Fibroblast of the aortic adventitia (primary cell): ENCODE data around the gene SLC34A3. TPM values are rescaled to one million over a fixed set of nuclear protein-coding genes. Genes with fewer than 3 reads are reported as not detected.

Source experiments
- DNase-seq: peaks from one replicate; pipeline ENCODE4 v3.0.0-alpha.2; 2010; ENCODE audit warnings: low read depth
- H3K4me3 ChIP-seq: 2 replicates; pipeline ENCODE4 v1.5.1; 2011; ENCODE audit warnings: low read depth, mild to moderate bottlenecking, control low read depth, low read length, moderate library complexity
- total RNA-seq: library from RNA; depleted of rRNA; stranded (reverse); fragments of >200 nt; gene quantifications from 2 replicates; pipeline ENCODE4 v1.2.3, GENCODE V29; 2012; ENCODE audit warnings: low replicate concordance
- TF ChIP-seq, protein P1 (sequence below): IDR thresholded peaks from 2 replicates; pipeline ENCODE4 v1.5.1; 2011; ENCODE audit warnings: mild to moderate bottlenecking, low read length, control low read depth, inconsistent platforms; ENCODE audit not compliant: insufficient read depth

SLC34A3 gene
- total RNA-seq, 1 donor, result not detected

DNA sequence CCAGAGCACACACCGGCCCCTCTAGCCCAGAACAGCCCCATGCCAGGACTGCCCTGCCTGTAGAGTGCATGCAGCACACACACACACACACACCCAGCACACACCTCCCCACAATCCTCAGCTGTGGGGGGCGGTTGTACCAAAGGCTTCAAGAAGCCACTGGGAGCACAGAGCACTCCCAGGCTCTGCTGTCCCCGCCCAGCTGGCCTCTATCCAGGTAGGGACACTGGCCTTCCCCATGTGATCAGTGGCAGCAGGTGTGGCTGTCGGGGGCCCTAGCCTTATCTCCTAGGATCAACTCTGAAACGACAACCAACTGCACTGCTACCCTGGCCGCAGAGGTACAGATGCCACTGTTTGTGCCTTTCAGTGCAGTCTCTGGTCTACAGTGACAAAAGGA, 44.3 kb upstream of the SLC34A3 start:
- no peak for DNase-seq
- H3K4me3 ChIP-seq, result peak overlapping the region; percentile 6
- TF ChIP-seq, protein P1, sequence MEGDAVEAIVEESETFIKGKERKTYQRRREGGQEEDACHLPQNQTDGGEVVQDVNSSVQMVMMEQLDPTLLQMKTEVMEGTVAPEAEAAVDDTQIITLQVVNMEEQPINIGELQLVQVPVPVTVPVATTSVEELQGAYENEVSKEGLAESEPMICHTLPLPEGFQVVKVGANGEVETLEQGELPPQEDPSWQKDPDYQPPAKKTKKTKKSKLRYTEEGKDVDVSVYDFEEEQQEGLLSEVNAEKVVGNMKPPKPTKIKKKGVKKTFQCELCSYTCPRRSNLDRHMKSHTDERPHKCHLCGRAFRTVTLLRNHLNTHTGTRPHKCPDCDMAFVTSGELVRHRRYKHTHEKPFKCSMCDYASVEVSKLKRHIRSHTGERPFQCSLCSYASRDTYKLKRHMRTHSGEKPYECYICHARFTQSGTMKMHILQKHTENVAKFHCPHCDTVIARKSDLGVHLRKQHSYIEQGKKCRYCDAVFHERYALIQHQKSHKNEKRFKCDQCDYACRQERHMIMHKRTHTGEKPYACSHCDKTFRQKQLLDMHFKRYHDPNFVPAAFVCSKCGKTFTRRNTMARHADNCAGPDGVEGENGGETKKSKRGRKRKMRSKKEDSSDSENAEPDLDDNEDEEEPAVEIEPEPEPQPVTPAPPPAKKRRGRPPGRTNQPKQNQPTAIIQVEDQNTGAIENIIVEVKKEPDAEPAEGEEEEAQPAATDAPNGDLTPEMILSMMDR, result no peak

DNA sequence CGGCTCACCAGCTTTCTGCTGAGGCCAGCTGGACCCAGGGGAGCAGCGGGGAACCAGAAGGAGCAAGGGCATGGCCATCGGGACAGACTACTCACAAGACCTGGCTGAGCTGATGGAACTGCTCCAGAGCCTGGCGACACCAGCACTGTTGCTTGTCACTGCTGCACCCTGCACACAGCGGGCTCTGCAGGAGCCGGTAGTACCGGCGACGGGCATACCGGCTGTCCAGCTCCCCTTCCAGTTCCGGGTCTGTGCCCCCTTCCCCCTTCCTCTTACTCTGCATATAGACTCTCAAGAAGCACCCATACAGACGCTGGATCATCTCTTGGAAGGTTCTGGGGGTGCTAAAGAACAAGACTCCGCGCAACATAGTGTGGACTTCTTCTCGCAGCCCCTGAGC, 43.3 kb upstream of the SLC34A3 start:
- TF ChIP-seq, protein P1, result no peak
- H3K4me3 ChIP-seq, result peak overlapping the region; percentile 96
- DNase-seq, result no peak

DNA sequence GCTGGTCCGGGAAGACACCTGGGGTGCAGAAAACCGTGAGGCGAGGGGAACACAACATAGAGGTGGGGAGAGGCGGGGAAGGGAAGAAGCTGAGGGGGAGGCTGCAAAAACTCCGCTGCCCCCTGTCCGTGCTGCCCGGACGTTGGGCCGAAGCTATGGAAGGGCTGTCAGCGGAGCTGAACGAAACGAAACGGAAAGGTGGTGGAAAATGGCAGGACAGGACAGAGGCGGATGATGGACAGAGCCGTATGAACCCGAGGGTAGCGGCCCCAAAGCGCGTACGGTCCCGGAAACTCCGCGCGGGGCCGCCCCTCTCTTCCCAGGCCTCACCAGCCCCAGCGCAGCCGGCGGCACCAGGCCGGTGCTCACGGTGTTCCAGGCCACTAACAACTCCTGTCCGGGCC, 42.6 kb upstream of the SLC34A3 start:
- TF ChIP-seq, protein P1, result no peak
- DNase-seq, result no peak
- H3K4me3 ChIP-seq, result peak overlapping the region; percentile 96

DNA sequence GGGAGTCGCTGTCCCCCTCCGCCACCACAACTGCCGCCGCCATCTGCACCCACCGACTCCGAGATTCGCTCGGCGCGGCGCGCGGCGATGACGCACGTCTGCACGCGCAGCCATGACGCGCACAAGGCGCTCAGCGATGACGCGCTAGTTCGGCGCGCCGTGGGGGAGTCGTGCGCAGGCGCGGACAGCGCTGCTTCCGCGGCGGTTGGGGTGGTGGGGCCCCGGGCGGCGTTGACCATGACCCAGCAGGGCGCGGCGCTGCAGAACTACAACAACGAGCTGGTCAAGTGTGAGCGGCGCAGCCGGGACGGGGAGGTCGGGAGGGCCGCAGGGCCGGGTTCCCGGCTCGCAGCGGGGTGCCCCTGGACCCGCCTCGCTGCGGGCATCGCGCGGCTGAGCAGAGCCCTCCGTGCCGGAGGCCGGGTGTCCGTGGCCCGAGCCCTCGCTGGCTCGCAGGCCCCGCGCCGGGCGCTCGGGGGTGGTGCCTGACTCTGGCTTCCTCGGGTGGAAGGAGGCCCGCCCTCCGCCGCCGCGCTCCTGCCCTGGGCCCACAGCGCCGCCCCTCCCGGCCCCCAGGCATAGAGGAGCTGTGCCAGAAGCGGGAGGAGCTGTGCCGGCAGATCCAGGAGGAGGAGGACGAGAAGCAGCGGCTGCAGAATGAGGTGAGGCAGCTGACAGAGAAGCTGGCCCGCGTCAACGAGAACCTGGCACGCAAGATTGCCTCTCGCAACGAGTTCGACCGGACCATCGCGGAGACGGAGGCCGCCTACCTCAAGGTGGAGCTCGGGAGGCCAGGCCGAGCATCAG, 42.0 kb upstream of the SLC34A3 start, which contains the start of the genes ANAPC2 and SSNA1:
Gene ANAPC2 (minus strand): TSS at position 71 of the 807 bp plus-strand sequence. CDS start 28 bp downstream, at position 43.
Gene SSNA1 (plus strand): TSS at position 187 of the 807 bp plus-strand sequence. CDS start 51 bp downstream, at position 238.
- peak within 1 kb of the TSS; percentile 96 for H3K4me3 ChIP-seq
- TF ChIP-seq, protein P1, result peak; percentile 56
- peak; percentile 93 for DNase-seq

DNA sequence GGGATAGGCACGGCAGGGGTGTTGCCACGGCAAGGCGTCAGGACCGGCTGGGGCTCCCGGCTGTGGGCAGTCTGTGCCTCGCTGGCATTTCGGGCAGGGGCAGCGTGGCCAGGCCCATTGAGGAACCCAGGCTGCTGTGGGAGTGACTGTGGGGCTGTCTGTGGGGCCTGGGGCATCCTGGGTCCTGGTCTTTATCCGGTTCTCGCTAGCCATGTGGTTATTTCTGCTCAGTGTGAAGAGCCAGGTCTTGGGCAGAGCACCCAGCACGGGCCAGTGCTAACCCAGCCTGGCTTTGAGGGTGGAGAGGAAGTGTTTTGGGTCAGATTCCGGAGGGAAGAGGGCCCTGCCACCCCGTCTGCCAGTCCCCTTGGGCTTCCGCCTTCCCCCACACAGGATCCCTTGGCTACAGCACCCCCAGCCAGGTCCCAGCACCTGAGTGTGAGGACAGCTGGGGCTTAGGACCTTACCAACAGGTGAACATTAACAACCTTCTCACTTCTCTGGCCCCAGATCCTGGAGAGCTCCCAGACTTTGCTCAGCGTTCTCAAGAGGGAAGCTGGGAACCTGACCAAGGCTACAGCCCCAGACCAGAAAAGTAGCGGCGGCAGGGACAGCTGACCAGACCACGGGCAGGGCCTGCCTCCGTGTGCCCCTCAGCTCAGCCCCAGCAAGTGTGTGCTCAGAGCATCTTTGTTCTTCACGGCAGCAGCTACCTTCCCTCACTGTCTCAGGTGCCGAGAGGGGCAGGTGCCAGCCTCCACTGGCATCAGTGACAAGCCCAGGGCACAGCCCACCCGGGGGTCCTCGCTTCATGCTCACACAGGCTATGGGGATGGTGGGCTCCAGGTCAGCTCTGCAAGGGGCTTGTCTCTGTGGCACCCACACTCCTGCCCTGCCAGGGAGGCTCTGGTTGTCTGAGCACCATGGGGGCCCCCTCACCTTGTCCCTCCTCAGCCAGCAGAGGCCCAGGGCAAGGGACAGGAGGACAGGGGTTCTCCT, 41.1 kb upstream of the SLC34A3 start:
- no peak for DNase-seq
- H3K4me3 ChIP-seq, result peak overlapping the region; percentile 96
- TF ChIP-seq, protein P1, result no peak

DNA sequence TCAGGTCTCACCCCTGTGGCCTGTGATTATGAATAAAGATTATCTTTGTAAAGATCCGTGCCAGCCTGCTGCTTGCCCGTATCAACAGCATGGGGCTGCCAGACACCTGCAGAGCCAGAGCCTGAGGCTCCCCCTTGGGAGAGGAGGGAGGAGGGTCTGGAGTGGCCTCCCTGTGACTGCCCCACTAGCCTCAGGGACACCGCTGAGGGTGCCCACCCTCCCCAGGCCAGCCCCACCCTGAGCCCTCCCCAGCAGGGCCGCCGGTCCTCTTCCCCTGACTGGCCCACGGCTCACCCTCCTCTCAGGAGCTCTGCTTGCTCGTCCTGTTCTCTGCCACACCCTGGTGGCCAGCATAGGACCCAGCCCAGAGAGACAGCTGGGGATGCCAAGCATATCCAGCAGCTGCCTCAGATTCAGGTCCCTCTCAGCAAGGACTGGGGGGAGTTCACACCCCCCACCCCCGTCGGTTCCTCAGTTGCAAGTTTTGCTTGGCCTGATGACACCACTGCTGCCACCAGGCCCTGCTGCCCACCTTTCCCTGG, 40.3 kb upstream of the SLC34A3 start:
- H3K4me3 ChIP-seq, result peak overlapping the region; percentile 96
- TF ChIP-seq, protein P1, result no peak
- no peak for DNase-seq
